Left lobe of liver (tissue), 2 donors: ENCODE data around the gene HRH2. TPM values are rescaled to one million over a fixed set of nuclear protein-coding genes. Genes with fewer than 3 reads are reported as not detected.
"Not testable (repeated sequence)": the region's sequence is repeated elsewhere in the genome, so short reads cannot be mapped to it uniquely, and the experiment has no call there.

ENCODE experiments used
- ATAC-seq: fragments of 200-7000 bp; cut with Tn5 transposase; one replicate; pipeline ENCODE4 v1.9.1; 2020; ENCODE audit warnings: mild to moderate bottlenecking, moderate library complexity
- DNase-seq: peaks from one replicate; pipeline ENCODE4 v3.0.0-alpha.2; 2020; ENCODE audit warnings: low spot score
- total RNA-seq: library from RNA; stranded (reverse); gene quantifications from one replicate; pipeline ENCODE4 v1.2.1, GENCODE V29; 2021
- donor health status: DM: no; HTN: no; CAD: no; lungs with moderate emphysema.
- donor health status: DM: no; HTN: yes; CAD: no.

HRH2 gene
- total RNA-seq, 1 donor from 2014 or later: 0.23 TPM

GRCh38 chr5:175646251-175646650, 11.6 kb upstream of the HRH2 start:
- no peak for DNase-seq
- ATAC-seq: no peak

- ATAC-seq: no peak
- no peak for DNase-seq
These were observed 7.9 kb upstream of the HRH2 start for GRCh38 chr5:175649967-175650366.

DNA sequence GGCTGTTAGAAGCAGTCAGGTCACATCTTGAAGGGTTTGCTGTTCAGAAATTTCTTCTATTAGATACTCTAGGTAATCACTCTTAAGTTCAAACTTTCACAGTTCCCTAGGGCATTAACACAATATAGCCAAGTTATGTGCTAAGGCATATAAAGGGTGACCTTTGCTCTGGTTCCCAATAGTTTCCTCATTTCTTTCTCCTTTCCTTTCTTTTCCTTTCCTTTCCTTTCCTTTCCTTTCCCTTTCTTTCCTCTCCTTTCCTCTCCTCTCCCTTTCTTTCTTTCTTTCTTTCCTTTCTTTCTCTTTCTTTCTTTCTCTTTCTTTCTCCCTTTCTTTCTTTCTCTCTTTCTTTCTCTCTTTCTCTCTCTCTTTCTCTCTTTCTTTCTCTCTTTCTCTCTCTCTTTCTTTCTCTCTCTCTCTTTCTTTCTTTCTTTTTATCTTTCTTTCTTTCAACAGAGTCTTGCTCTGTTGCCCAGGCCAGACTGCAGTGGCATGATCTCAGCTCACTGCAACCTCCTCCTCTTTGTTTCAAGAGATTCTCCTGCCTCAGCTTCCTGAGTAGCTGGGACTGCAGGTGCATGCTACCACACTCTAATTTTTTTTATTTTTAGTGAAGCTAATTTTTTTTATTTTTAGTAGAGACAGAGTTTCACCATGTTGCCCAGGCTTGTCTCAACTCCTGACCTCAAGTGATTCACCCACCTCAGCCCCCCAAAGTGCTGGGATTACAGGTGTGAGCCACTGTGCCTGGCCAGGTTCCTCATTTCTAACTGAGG, 7.3 kb upstream of the HRH2 start:
- not testable (repeated sequence) for ATAC-seq

DNA sequence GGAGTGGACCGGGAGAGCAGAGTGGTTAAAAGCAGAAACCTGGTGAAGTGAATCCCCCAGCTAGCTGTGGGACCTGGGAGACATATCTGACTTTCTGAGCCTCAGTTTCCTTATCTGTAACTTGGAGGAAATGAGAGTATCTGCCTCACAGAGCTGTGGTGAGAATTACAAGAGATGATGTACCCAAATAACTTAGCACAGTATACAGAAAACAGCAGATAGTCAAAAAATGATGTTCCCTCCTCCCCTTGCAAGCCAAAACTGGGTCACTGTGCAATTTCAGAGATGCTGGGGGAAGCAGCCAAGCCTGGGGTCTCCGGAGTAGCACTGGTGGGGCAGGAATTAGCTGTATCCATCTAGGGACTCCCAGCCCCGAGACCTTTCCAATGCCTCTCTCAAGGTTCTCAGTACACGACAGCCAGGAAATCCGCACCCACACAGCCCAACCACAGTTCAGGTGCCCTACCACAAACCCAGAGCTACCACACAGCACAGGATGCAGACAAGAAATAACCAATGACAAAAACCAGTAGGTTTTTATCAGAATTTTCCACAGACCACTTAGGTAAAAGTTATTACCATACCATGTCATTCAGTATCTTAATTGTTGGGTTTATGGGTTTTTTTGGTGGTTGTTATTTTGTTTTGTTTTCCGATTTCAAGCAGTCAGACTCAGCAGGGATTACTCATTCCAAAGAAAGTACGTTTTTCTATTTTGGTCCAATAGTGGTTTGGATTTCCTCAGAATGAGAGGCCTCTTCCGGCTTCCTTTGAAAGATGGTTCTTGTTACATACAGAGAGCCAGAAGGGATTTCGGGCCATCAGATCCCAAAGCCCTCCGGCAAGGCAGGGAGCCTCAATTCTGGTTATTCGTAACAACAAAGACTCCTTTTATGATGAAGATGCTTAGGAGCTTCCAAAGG, 4.9 kb upstream of the HRH2 start:
- ATAC-seq (no peak), DNase-seq (no peak)

More for the DNA sequence above, 7.3 kb upstream of the HRH2 start:
- not testable (repeated sequence) for DNase-seq

DNA sequence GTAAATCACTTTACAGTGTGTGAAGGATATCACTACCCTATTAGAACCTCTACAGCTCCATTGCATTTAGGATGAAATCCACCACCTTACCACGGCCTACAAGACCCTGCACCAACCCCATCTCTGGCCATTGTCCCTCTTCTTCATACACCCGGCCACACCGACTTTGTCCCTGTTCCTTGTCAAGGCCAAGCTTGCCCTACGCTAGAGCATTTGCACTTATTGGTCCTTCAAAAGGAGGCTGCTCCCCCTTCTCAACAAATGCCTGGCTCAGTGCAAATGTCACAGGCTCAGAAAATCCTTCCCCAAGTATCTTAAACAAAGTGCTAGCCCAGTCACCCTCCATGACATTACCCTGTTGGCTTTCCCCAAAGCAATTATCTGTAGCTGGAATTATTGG, 4.1 kb upstream of the HRH2 start:
- no peak for ATAC-seq

DNA sequence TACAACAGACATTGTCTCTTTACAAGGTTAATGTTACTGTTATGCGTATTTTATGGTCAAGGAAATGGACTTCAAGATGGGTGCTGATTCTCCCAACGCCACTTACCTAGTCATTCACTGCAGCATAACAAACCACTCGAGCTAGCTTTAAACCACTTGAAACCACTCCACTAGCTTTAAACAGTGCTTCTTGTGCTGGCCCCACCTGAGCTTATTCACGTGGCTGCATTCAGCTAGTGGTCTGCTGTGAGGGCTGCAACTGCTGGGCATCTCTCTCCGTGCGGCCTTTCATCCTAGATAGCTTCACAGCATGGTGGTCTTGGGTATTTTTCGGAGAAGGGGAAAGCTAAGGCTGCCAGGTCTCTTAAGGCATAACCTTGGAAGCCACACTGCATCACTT, 3.5 kb upstream of the HRH2 start:
- no peak for DNase-seq
- ATAC-seq: no peak

More for the DNA sequence above, 4.1 kb upstream of the HRH2 start:
- no peak for DNase-seq

GRCh38 chr5:175654807-175655206, 3.1 kb upstream of the HRH2 start:
- DNase-seq (no peak), ATAC-seq (no peak)

- ATAC-seq (no peak), DNase-seq (no peak)
These were observed 2.5 kb upstream of the HRH2 start for GRCh38 chr5:175655411-175655810.

DNA sequence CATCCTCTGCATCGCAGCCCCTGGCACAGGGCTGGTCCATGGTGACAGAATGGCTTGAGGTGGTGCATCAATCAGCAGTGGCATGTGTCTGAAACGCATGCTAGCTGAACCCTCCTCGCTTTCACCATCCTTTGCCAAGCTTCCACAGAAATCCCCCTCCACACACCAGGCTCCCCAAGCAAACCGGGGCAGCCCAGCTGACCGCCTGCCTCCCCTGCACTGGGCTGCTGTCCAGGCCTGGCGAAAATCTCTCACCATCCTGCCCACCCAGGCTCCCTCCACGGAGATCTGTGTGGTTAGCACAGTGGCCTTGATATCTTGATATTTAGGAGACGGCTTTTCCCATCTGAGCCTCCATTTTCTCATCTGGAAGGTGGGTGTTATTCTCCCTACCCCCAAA, 905 bp upstream of the HRH2 start:
- no peak for DNase-seq

GRCh38 chr5:175658299-175659145, 651 bp downstream of the HRH2 start:
- DNase-seq (no peak), ATAC-seq (no peak)

More for the DNA sequence above, 905 bp upstream of the HRH2 start:
- ATAC-seq: no peak

- ATAC-seq (no peak), DNase-seq (no peak)
These were observed 1.8 kb downstream of the HRH2 start for GRCh38 chr5:175659546-175660253.

- DNase-seq (no peak), ATAC-seq (no peak)
These were observed 5.6 kb downstream of the HRH2 start for GRCh38 chr5:175663186-175664184.

DNA sequence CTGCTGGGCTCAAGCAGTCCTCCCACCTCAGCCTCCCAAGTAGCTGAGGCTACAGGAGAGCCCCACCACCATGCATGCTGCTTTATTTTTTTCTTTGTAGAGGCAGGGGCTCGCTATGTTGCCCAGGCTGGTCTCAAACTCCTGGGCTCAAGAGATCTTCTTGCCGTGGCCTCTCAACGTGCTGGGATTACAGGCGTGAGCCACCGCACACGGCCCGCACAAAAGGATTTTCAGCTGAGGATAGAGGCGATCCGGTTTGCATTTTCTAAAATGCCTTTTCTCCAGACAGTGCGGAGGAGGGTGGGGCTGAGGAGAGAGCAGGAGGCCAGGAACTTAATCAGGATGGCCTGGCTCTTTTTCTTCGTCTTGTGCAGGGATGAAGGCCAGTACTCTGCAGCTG, 6.9 kb downstream of the HRH2 start:
- no peak for ATAC-seq
- DNase-seq: no peak

GRCh38 chr5:175666216-175666615, 8.3 kb downstream of the HRH2 start:
- no peak for DNase-seq
- ATAC-seq: no peak

GRCh38 chr5:175668006-175668405, 10.1 kb downstream of the HRH2 start:
- ATAC-seq: no peak

GRCh38 chr5:175670372-175670771, 12.5 kb downstream of the HRH2 start:
- ATAC-seq (no peak), DNase-seq (no peak)

More at GRCh38 chr5:175668006-175668405, 10.1 kb downstream of the HRH2 start:
- no peak for DNase-seq

GRCh38 chr5:175671013-175671412, 13.1 kb downstream of the HRH2 start:
- ATAC-seq: no peak
- no peak for DNase-seq

DNA sequence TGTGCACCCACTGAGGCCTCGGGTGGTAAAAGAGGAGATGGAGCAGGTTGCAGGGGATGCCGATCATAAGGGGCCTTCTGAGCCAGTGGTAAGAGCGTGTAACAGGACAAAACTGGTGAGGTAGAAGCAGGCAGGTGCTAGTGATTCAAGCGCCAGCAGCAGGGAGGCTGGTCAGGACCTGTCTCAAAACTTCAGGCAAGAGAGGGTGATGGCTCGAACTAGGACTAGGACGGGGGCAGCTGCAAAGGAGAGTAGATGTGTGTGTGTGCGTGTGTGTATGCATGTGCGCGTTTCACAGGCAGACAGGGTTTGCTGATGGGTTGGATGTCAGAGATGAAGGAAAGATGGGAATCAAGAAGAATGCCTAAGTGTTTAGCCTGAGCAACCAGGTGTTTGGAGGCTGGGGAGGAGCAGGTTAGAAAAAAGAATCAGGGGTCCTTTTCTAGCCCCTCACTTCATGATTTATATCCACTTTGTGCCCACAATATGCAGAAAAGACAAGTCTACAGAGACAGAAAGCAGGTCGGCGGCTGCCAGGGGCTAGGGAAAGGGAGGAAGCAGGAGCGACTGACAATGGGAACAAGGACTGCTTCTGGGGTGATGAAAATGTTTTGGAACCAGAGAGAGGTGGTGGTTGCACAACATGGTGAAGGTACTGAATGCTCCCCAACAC, 15.2 kb downstream of the HRH2 start:
- no peak for ATAC-seq

More for the DNA sequence above, 15.2 kb downstream of the HRH2 start:
- DNase-seq: no peak
